GM19099 (cell line): ENCODE measurements around the gene YPEL2.

Experiments
- POLR2A ChIP-seq: IDR thresholded peaks from 3 replicates; pipeline ENCODE4 v1.6.1; 2011; ENCODE audit warnings: low read depth; ENCODE audit not compliant: insufficient read length; ENCODE audit errors: extremely low read depth

Gene YPEL2

DNA sequence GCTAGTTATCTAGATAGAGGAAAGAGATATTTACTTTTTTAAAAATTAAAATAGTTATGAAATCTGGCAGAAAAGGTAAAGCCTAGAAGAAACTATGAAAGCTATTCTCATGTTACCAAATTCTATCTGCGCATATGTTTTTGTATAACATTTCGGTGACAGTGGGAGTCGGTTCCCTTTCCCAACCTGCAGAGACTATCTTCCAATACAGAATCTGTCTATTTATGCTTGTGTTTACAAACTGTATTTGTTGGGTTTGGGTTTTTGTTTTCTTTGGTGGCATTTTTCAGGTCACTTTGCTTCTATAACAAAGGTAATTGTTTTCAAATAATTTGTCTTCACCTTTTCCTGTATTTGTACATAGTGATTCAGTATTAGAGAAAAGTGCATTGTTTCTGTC, 69.8 kb downstream of the YPEL2 start:
- TF ChIP-seq POLR2A = no peak

DNA sequence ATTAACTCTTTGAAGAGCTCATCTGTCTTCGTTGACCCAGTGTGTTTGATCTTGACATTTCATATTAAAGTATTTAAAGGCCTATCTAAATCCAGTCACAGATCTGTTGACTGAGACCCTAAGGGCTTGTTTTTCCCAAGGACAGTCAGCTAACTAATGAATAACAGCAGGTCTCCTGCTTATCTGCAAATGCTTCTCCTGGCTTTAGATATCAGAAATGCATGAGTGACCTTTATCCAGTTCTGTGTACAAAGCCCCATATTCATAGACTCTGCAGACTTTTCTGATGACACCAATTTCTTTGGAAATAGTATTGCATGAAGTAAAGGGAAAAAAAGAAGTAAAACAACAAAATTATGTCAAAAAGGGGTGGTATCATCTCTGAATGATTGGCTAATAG, 70.3 kb downstream of the YPEL2 start:
- TF ChIP-seq POLR2A = no peak

DNA sequence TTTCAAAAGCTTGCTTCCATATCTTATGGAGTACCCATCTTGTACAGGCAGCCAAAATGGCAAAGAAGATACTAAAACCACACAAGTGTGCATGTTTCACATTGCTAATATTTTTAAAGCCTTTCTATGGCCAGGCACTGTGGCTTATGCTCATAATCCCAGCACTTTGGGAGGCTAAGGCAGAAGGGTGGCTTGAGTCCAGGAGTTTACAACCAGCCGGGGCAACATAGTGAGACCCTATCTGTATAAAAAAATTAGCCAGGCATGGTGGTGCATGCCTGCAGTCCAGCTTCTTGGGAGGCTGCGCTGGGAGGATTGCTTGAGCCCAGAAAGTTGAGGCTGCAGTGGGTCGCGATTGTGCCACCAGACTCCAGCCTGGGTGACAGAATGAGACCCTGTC, 71.3 kb downstream of the YPEL2 start:
- TF ChIP-seq POLR2A = no peak

DNA sequence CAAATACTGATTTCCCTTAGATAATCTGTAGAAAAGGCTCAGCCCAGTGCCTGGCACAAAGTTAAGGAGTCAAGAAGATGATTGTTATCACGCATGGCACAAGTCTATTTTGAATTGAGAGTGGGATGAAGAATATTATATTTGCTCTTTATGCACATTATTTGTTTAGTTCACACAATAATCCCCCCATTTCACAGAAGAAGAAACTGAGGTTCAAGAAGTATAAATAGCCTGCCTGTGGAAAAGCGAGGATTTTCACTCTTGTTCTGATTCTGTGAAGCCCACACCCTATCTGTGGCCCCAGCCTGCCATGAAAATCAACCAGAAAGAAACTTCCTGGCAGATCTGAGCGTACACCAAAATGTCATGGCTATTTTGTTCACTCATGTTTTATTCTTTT, 73.0 kb downstream of the YPEL2 start:
- TF ChIP-seq POLR2A = no peak

DNA sequence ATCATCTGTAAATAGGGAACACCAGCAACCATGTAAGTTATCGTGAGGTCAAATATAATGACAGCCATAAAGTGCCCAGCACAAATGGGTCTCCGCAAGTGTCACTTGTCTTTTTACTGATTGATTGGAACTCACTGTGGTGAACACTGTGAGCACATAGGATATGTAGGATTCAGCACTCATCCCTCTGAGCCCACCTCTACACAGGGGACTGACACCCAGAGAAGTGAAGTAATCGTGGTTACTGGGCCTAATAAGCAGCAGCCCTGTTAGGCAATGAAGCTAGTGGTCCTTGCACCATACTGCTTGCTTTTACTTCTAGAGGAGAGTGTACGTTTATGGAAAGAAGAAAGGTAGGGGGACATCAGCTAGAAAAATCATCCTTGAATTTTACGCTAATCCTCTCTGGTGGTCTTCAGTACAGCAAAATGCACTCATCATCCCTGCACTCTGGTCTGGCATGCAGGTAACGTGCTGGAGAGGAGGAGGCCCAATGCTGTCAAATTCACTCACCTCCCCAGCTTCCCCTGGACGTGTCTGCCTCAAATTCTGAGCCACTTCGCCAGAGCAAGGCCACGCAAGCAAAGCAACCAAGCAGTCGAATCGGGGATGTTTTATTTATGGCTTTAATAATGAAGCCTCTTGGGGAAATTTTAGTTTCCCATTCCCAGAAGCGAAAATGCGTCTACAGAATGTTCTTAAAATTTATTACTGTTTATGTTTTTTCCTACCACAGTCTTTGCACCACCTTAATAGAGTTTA, 74.7 kb downstream of the YPEL2 start:
- TF ChIP-seq POLR2A = no peak

DNA sequence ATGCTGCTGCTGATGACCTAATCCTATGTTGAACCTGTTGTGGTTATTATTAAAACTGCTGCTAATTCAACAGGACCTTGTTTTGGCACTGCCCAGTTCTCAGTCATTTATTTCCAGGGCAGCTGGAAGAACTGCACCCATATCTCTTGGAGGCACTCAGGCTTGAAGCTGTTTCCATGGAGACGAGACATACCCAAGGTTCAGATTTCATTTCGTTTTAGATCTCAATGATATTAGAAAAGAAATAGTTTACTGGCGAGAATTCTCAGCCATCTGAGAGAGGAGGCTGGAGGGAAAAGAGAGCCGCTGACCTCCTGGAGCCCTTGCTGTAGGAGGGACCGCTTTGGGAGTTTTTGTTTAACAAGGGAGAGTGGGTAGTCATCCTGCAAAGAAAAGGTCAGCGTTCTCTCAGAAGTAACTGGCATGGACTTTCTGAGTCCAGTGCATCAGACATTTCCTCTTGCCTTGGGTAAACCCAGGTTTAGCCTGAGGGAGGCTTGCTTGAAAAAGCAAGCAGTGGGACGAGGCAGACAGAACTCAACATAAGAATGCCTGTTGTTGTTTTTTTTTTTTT, 75.4 kb downstream of the YPEL2 start:
- no peak for TF ChIP-seq POLR2A

DNA sequence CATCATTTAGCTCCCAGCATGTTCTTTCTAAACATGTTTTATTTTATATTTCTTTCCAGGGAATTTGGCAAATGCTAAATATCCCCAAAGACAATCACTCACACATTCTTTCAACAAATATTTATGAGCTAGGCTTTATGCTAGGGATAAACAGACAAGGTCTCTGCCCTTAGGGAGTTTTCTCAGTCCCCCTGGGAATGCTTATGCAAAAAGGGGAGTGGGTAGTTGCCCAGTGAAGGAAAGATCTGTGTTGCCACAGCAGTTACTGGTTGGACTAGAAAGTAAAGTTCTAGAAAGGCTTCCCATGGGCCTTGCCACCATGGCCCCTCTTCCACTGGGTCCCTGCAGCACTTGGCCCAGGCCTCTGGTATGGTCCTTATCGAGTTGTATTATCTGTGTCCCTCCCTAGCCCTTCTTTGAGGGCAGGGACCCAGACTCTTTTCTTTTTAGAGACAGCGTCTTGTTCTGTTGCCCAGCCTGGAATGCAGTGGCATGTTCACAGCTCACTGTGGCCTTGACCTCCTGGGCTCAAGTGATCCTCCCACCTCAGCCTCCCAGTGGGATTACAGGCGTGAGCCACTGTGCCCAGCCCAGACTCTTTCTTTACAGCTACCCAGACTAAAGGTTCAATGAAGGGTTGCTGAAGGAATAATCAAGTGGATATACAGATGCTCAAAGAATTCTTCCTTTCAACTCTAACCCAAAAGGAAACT, 78.0 kb downstream of the YPEL2 start:
- TF ChIP-seq POLR2A = no peak

DNA sequence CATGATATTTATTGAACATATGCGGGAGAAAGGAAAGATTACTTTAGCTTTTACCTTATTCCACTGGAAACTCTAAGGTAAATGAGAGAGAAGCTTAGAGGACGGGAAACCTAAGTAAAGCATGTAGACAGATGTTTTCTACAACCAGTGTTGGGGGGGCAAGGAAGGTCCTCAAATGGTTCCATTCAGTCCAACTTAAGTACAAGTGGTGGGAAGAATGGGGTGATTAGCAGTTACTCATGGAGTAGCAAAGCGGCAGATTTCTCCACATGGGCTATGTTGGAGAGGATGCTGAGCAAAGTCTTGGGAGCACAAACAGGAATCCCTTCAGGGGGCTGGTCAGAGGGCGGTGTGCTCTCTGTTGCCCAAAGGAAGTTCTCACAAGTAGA, 78.6 kb downstream of the YPEL2 start:
- TF ChIP-seq POLR2A = no peak

DNA sequence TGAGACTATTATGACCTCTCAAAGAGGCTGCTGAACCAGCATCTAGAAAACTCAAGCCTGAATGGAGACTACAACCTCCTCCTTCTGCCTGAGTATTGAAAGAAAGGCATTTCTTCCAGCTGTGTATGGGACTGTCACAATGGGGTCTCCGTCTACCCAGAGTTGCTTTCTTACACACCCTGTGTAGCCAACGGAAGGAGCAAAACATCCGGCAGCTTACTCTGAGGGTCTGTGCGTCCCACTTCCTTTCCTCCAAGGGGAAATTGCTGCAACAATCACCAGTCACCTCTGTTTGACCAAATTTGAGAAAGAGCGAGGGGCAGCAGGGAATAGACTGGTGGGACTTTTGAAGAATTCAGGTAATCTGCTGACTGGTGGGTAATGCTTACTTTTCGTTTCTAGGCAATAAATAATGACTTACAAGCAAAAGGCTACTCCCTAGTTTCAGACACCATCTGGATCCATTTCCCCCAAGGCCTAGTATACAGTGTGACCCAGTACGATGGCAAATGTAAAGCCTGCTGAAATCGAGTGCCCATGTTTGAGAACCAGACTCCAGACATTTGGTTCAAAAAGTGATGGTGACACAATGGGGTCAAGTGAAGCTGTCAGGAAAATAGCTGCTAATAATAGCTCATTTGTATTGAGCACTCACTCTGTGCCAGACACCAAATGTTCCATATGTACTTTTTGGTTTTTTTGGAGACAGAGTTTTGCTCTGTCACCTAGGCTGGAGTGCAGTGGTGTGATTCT, 81.7 kb downstream of the YPEL2 start:
- no peak for TF ChIP-seq POLR2A

DNA sequence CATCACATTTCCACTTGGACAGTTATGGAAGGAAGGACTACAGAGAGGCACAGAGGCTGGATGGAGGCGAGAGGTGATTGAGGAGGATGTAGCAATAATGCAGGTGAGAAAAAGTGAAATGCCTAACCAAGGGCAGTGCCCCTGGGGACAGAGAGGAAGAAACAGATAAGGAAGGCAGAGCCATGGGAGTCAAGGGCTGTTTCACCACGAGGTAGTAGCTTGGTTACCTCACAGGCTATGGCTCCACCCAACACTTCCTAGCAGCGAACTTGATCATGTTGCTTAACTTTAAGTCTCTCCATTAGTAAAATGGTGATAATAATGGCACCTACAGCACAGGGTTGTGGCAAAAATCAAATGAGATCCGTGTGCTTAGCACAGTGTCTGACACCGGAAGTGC, 83.9 kb downstream of the YPEL2 start:
- TF ChIP-seq POLR2A = no peak

DNA sequence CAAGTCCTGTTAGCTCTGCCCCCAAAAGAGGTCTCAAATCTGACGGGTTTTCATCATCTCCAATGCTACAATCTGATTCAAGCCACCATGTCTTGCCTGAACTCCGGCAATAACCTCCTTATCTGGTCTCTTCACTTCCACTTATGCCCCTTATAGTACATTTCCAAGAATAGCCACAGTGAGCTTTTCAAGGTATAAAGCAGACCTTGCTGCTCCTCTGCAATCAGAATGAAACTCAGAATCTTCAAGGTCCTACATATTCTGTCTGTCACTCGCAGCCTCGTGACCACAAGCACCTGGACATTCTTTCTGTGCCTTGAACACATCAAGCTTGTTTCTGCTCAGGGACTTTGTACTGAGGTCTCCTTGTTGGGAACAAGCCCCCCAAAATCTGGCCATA, 84.7 kb downstream of the YPEL2 start:
- TF ChIP-seq POLR2A = no peak

DNA sequence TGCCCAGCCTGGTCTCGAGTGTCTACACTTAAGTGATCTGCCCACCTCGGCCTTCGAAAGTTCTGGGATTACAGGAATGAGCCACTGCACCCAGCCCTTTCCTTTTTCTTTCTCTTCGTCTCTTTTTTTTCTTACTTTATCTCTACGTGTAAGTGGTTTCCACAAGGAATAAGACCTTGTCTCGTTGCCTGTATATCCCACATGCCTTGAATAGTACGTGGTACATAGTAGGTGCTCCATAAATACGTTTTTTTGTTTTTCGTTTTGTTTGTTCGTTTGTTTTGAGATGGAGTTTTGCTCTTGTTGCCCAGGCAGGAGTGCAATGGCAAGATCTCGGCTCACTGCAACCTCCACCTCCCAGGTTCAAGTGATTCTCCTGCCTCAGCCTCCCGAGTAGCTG, 86.0 kb downstream of the YPEL2 start:
- no peak for TF ChIP-seq POLR2A

DNA sequence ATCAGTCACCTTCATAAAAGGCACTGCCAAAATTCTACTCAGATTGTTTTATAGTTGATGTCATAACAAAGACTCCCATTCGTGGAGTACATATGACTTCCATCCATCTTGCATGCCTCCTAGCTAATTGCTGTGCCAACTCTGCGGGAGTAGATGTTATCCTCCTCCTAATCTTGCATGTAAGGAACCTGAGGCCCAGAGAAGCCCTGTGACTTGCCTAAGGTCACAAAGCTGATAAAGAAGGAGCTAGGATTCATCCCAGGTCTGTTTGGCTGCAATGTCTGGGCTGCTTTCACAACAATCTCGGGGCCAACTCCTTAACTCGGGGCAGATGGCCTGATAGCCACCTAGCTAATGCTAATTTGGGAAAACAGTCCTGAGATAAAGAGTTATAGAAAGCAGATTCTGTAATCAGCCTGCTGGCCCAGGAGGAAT, 87.3 kb downstream of the YPEL2 start:
- no peak for TF ChIP-seq POLR2A

DNA sequence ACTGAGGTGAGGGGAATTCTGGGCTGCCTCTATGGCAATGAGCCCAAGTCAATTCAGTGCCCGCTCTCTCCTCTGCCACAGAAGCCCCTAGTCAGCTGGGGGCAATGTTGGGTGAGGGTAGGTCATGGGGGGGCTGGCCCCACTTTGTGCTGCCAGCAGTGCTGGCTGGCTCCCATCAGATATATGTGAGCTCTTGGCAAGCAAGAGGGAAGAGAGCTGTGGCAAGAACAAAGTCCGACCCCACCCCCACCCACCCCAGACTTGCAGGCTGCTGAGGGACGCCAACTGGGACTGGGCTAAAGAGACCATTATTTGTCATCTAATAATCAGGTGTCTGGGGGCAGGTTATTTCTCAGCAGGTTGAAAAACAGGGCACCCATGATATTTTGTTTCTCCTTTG, 89.4 kb downstream of the YPEL2 start:
- TF ChIP-seq POLR2A = no peak

DNA sequence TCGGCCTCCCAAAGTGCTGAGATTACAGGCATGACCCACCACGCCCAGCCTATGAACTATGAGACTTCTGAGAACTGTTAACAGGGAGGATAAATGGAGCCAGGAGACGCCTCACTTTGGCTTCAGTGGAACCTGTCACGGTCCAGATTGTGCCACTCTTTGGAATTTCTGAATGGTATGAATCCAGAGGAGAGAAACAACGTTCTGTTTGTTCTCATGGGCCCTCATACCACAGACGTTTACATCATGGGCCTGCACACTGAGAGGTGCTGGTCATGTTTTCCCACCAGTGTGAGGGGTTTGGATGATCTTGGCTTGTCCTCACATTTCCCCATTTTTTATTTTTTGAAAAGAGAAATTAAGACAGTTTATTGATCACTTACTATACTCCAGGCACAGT, 90.3 kb downstream of the YPEL2 start:
- TF ChIP-seq POLR2A = no peak
